Brain microvascular endothelial cell (primary cell): ENCODE measurements around the gene ERCC5.

Experiments
- DNase-seq: peaks from one replicate; pipeline ENCODE4 v3.0.0-alpha.2; 2020
- H3K27ac ChIP-seq: fragments of 250-450 bp; sonication (Bioruptor Pico); 2 replicates; pipeline ENCODE4 v1.5.1; 2020; ENCODE audit warnings: mild to moderate bottlenecking, moderate library complexity
- H3K27me3 ChIP-seq: fragments of 250-450 bp; sonication (Bioruptor Pico); replicated peaks from 2 replicates; pipeline ENCODE4 v1.5.1; 2020; ENCODE audit warnings: mild to moderate bottlenecking
- H3K36me3 ChIP-seq: fragments of 250-450 bp; sonication (Bioruptor Pico); replicated peaks from 2 replicates; pipeline ENCODE4 v1.5.1; 2020; ENCODE audit warnings: mild to moderate bottlenecking
- H3K4me3 ChIP-seq: 2 replicates; pipeline ENCODE4 v1.5.1; 2011; ENCODE audit warnings: low read depth, mild to moderate bottlenecking, control low read depth, low read length, moderate library complexity
- in situ Hi-C: cut with HindIII; loops from 2 replicates; pipeline ENCODE4 v1.10.0; 2017; ENCODE audit warnings: low sequenced_read_pairs, low pct_ligation_motif_present
- TF ChIP-seq, protein P1 (sequence below): IDR thresholded peaks from 2 replicates; pipeline ENCODE4 v1.5.1; 2011; ENCODE audit warnings: low read depth, mild to moderate bottlenecking, moderate library complexity, low read length, control low read depth, inconsistent platforms; ENCODE audit errors: missing control alignments

ERCC5 gene

DNA sequence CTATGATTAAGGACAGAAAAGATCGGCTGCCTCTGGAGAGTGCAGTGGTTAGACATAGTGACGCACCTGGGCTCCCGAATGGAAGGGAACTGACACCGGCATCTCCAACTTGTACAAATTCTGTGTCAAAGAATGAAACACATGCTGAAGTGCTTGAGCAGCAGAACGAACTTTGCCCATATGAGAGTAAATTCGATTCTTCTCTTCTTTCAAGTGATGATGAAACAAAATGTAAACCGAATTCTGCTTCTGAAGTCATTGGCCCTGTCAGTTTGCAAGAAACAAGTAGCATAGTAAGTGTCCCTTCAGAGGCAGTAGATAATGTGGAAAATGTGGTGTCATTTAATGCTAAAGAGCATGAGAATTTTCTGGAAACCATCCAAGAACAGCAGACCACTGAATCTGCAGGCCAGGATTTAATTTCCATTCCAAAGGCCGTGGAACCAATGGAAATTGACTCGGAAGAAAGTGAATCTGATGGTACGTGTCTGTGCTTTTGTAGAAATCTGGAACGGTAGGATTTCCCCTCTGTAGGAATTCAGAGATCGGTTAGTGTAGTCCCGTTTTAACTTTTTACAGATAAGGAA, 16.9 kb downstream of the ERCC5 start:
- no peak overlapping the region for H3K27ac ChIP-seq
- no peak for DNase-seq
- no peaks in the 10 kb centered on the region for H3K27me3 ChIP-seq
- in situ Hi-C loops = loop anchor here (25.0 kb wide), 1 partner anchor 275 kb away; the partner anchor contains the start of gene TPP2
- no peak overlapping the region for H3K4me3 ChIP-seq
- peaks cover 71% of the 10 kb centered on the region for H3K36me3 ChIP-seq
- TF ChIP-seq, protein P1, sequence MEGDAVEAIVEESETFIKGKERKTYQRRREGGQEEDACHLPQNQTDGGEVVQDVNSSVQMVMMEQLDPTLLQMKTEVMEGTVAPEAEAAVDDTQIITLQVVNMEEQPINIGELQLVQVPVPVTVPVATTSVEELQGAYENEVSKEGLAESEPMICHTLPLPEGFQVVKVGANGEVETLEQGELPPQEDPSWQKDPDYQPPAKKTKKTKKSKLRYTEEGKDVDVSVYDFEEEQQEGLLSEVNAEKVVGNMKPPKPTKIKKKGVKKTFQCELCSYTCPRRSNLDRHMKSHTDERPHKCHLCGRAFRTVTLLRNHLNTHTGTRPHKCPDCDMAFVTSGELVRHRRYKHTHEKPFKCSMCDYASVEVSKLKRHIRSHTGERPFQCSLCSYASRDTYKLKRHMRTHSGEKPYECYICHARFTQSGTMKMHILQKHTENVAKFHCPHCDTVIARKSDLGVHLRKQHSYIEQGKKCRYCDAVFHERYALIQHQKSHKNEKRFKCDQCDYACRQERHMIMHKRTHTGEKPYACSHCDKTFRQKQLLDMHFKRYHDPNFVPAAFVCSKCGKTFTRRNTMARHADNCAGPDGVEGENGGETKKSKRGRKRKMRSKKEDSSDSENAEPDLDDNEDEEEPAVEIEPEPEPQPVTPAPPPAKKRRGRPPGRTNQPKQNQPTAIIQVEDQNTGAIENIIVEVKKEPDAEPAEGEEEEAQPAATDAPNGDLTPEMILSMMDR = no peak

DNA sequence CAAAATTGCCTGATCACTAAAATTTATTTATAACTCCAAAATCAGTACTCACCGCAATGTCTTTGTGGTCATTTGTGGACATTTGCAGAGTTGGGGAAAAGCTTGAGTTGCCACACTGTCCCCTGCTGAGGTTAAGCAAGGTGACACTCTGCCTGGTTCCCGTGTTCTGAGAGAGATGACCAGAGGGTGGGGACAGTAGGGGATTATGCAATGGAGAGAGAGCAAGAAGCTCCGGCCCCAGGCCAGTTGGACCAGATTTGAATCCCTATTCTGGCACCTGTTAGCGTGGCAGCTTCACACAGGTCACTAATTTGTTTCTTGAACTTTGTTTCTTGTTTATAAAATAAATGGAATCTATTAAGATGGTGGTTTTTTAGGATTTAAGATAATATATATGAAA, 17.8 kb downstream of the ERCC5 start:
- H3K27ac ChIP-seq = no peak overlapping the region
- TF ChIP-seq, protein P1 = no peak
- in situ Hi-C loops = loop anchor here (25.0 kb wide), 1 partner anchor 276 kb away; the partner anchor contains the start of gene TPP2
- peaks cover 74% of the 10 kb centered on the region for H3K36me3 ChIP-seq
- no peak overlapping the region for H3K4me3 ChIP-seq
- no peaks in the 10 kb centered on the region for H3K27me3 ChIP-seq
- no peak for DNase-seq

DNA sequence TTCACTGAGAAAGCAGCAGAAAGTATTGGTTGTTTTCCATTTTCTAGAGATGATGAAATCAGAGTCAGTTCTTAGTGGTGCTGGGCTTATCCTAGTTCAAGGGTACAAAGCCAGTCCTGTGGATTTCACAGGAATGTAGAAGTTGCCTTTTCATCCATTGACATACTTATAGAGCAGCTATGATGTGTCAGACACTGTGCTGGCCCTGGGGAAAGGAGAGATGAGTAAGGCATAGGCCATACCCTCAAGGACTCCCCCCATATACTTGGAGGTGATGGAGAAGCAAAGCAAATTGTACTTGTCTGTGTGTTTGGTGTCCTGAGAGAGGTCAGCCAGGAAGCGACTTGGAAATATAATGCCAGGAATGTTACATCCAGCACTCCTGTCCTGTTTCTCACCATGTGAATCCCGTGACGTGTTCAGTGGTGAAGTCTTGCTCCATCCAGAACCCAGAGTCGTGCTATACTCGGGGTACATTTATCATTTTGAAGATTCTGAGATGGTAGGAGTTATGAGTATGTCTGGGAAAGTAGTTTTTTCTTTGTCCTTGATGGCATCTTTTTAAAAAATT, 22.6 kb downstream of the ERCC5 start:
- DNase-seq = no peak
- TF ChIP-seq, protein P1 = no peak
- H3K27me3 ChIP-seq = no peaks in the 10 kb centered on the region
- peaks cover 46% of the 10 kb centered on the region for H3K36me3 ChIP-seq
- in situ Hi-C loops = loop anchor here (25.0 kb wide), 1 partner anchor 281 kb away; the partner anchor contains the start of gene TPP2
- H3K4me3 ChIP-seq = no peak overlapping the region
- H3K27ac ChIP-seq = no peak overlapping the region

DNA sequence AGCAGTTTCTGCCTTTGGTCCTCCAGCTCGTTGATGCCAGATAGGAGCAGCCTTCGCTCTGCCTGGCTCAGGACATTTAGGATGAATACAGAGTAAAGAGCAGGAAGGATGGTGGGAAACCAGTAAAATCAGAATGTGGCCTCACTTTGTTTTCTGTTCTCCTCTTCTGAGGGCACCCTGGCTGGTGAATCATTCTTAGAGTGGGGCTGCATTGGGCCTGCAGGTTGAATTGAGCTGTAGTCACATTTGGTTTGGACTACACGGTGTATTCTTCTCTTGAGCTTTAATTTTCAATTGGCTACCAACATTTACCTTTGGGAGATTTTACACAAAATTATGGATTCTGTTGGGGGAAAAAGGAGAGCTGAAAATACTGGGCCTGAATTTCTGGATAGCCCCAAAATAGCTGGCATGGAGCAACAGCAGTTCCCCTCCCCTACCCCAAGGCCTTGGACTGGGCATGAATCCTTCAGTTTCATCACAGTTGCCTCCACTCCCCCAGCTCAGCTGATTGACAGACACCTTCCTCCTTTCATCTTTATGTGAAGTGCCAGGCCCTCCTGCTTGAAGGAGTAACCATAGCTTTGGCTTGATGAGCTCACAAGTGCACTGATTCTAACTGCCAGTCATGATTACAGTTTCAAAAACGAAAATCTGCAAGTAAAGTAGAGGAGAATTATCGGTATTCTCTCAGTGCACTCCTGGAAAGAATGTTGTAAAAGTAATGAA, 24.3 kb downstream of the ERCC5 start:
- TF ChIP-seq, protein P1 = no peak
- H3K27me3 ChIP-seq = no peaks in the 10 kb centered on the region
- in situ Hi-C loops = loop anchor here (25.0 kb wide), 1 partner anchor 283 kb away; the partner anchor contains the start of gene TPP2
- H3K27ac ChIP-seq = no peak overlapping the region
- H3K36me3 ChIP-seq = peaks cover 35% of the 10 kb centered on the region
- DNase-seq = no peak
- H3K4me3 ChIP-seq = no peak overlapping the region

DNA sequence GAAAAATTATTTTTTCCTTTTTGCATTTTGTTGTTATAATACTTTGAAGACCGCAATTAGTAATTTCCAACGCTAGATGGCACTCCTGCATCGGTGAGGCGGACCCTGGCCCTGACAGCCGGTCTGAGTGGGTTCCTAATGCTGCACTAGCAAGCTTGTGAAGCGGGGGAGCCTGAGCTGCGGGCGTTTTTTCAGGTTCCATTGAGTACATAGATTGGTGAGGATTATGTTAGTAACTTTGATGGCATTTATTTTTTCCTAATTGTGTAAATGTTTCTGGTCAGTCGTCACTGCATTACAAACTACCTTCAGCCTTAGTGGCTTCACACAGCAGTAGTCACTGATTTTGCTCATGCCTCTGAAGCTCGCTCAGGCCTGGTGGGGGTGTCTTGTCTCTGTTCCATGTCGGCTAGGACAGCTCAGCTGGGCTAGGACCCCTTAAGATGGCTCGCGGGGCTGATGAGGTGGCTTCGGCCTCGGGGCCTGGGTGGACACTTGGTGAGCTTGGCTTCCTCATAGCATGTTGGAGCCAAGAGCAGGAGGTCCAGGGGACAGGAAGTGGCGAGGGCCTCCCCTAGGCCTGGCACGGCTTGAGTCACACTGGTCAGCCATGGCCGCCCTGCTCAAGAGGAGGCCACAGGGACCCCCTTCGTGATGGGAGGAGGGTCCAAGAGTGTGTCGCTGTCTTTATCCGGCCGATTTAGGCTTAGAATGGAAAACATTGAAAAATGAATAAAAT, 25.0 kb downstream of the ERCC5 start:
- no peaks in the 10 kb centered on the region for H3K27me3 ChIP-seq
- no peak overlapping the region for H3K4me3 ChIP-seq
- TF ChIP-seq, protein P1 = peak; percentile 80
- peak; percentile 64 for DNase-seq
- peaks cover 33% of the 10 kb centered on the region for H3K36me3 ChIP-seq
- in situ Hi-C loops = loop anchor here (25.0 kb wide), 1 partner anchor 284 kb away; the partner anchor contains the start of gene TPP2
- H3K27ac ChIP-seq = no peak overlapping the region
